Activated CD8-positive, alpha-beta memory T cell treated with anti-CD3 and anti-CD28 coated beads, Interleukin-2, amount 50 U/mL, for 24 hours (primary cell): Measurements from ENCODE around the gene PAX6.

Experiments used
- DNase-seq: peaks from one replicate; pipeline ENCODE4 v3.0.0-alpha.2; 2020; ENCODE audit errors: extremely low read depth

PAX6 gene

DNA sequence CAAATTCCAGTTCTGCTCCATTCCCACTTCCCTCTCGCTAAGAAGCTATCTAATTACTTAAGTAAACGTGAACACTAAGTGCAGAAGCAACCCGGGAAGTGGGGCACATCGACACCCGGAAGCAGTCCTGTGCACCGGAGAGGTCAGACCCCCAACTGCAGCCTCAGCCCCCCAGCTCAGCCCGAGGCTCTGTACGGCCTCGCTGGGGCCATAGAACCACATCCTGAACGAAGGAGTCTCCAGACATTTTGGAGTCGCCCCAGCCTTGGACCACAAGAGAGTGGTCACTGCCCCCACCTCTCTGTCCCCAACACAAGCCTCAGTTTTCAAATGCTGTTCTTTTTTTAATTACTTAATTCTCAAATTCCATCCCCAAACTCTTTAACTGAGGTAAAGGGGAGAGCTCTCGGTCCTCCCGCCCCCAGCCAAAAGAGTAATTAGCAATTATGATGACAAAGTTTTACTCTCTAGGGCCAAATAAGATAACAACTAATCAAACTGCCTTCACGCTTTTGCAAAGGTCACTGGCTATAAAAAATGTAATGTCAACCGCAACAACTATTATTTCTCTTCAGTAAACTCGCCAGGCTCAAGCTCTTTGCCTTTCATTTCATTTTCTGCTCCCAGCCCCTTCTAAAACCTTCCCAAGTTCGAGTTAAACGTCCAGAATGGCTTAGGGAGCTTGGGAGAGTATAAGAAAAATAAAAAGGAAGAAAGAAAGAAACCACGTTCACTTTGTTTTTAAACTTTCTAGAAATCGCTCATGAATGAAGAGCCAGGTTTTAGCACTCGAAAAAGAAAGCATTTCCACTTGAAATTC lies 2.2 kb downstream of the PAX6 start:
- DNase-seq = no peak

DNA sequence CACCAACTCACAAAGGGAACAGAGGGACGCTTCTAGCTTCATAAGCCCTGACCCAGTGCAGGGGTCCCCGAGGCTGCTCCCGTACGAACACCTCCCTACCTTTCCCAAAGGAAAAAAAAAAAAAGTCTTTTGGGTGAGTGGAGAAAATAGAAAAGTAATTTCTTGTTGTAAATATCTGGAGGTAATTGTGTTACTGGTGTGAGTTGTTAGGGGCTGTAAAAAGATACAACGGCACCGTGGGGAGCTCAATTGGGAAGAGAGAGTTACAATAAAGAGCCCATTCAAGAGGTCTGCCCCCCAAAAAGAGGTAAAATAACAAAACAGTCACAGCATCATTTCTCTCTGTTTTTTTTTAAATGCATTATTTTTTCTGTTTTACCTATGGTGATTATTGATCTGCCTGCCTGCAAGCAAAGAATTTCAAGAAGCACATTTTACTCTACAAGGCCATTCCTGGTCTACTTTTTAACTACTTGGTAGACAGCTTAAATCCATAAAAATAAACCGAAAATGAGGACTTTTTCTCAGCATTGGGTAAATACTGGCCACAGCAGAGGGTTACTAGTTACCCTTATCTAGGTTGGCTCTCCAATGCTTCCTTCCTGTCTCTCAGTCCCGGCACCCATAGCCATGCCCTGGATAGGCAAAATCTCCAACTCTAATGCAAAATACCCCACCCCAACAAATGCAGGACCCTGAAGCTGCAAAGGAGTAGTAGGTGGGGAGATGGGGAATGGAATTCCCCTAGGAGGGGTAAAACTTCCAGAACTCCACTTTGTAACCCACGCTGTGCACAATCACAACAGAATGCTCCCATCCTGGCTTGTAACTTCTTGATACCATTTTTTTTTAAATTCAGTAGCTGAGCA lies 3.1 kb downstream of the PAX6 start:
- no peak for DNase-seq

DNA sequence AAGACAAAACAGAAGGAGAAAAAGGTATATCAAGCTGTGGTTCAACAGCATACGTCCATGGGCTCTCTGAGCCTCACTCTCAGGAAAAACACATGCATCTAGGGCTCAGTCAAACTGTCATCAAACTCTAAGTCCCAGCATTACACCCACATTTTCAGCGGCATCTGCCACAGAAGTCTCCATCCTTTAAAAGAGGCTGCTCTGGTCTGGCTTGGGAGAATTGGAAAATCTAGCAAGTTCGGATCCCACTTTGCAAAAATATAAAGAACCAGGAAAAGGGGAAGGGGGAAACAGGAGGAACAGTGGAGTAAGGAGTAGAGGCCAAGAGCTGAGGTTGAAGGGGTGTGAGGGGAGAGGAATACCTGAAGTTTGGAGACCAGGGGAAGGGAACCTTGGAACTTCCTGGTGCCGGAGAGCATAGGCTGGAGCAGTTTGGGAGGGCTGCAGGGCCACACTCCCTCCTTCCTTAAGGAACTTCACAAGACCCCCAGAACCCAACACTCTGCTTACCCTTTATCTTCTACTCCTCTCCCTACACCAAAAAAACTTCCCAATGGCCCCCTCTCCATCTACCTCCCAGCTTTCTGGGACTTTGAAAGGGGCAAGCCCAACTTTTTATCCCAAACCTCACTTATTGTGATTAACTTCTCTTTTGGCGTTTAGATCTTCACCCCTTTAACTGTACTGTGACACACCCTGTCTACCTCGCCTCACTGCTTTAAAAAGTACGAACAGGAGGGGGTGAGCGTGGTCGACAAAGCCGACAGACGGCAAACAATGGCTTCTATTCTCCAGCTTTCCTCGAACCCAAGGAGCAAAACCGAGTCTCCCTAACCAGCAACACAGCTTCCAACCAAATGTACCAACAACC lies 4.0 kb downstream of the PAX6 start:
- no peak for DNase-seq

DNA sequence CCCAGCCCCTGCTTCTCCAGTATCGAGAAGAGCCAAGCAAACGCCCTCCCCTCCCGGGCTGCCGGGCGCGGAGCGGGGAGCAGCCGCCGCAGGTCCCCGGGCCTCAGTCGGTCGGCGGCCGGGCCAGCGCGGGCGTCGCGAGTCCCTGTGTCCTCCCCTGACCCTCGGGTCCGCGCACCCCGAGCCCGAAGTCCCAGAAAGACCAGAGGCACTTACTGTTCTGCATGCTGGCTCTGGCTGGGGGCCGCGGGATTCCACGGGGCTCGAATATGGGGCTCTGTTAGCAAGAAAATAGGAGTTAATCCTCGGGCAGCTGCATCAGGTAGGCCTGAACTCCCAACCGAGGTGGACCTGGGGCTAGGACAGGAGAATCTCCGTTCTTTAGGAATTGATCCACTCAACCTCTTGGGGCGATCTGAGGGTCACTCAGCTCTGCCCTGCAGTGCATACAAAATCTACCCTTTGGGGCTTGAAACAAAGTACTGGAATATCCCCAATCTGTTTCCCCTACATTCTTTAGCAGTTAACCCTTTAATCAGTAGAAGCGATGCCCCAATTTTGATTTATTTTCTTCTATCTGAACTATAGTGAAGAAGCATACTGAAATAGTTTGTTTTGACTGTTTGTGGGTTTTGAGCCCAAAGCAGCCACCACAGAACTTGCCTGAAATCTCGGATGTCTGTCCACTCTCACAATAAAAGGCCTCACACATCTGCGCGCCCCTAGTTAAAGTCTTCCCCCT lies 4.8 kb downstream of the PAX6 start:
- no peak for DNase-seq

DNA sequence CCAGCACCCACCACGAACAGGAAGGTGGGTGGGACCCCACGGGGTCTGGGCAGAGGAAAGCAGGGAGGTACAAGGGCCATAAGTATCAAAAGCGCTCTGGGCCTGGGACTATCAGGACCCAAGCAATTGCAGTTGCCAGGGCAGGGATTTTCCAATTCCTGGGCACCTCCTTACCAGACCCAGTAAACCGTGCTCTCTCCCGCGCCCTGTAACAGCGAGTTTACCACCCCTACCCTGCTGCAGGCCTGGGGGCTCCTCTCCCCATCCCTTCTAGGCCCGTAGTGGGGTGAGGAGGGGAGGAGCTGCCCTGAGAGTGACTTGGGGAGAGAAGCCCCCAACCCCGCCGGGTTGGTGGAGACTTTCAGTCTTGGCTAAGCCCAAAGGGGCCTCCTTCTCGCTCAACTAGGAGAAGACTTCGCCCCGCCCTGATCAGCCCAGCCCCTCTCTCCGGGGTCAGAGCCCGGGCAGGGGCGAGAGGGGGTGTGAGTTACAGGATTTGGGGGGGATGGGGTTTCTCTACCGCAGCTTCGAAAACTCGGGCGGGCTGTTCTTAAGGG lies 5.4 kb downstream of the PAX6 start:
- DNase-seq = no peak

DNA sequence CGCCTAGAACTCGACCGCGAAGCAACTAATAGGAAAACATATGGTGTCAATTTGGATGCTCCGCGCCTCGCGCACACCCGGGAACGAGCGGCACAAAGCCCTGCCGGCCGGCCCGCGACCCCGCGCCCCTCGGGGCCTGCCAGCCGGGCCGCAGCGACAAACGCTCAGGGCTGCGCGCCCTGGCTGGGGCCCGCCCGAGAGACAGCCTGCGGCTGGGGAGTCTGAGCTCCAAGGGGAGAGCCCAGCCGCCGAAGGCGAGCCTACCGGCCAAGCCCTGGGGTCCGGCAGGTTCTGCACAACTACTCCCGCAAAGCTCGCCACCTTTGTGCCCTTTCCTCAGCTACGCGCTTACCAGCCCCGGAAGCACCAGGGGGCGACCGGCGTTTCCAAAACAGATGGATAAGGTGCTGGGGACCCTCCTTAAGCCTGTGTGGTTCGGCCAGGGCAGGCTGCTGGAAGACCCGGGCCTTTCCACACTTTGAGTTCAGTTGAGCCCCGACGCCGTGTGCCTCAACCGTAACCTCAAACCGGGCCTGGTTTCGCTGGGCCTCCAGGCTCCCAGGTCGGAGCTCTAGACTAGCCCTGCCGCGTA lies 6.0 kb downstream of the PAX6 start:
- DNase-seq = no peak

DNA sequence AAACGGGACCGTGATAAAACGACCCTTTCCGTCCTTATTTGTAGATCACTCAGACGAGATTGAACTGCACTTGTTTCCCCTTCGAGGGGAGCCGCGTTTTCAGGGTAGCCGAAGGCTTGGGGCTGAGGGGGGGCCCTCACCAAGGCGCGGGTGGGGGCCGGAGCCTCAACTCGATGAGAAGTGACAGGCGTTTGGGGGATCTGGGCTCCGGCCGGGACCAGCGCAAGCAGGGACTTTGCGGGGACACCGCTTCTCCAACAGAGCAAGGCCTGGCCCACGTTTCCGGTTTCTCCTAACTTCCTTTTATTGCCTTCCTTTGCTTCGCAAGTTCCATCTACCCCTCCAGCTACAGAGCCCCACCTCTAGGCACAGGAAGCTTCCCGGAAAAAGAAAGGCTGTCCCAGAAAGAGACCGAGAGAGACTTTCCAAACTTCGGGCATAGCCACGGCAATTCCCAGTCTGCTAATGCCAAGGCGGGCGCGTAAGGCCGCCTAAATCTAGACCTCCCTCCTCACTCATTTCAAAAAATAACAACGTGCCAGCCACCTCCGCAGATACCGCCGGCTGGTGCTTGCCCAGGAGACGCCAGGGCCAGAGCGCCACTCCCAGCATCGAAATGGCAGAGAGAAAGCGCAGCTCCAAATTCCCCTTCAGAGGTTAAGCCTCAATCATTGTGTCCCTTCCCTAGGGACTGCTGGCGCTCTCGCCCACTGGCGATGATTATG lies 6.6 kb downstream of the PAX6 start:
- DNase-seq = no peak

DNA sequence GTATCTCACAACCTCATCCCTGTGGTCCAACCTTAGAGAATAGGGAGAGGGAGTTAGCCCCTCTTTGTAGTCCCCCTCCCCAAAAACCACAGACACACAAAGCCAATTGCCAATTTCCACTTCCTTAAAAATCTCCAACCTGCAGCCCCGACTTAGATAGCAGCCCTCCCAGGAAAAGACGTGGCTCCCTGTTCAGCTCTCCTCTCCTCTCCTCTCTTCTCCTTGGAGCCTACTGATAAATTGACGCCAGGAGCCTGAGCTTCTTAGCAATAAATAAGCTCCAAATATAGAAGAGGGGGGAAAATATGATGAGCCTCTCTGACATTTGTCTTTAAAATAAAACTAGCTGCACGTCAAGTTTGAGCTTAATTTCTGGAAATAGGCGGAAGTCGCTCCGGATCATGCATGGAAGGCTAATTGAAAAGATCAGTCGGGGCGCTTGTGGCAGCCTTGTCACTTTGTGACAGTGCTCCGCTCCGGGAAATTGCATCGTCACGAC lies 7.3 kb downstream of the PAX6 start:
- no peak for DNase-seq

DNA sequence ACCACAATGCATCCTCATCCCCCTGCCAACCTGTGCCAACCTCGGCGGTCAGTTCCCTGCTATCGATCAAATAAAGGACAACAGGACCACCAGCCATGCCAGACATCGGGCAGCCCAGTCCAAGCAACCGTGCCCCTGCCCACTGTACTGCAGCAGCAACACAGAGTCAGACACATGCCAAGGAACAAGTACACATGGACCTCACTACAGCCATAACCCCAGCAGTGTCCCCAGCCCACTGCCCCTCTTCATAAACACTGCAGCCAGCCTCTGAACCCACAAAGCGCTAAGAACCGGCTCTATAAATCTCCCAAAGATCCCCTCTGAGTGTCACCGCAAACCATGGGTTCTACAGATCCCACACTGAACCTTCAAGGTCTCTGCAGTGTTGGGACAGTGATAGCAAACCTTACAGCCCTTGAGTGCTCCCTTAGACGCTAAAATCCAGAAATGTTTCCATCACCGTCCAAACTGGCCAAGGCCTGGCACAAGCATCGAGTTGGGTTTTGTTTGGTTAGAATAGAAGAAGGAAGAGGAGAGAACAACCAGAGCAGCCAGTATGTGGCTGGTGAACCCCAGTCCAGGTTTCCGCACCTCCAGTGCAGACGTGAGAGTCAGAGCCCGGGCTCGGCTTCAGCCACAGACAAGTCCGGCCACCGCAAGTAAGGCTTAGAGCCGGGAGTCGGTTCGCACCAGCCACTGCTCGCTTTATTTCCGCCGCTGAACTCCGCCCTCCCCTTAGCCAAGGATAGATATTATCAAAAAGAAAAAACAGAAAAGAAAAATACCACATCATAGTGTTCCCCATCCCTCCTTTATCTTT lies 7.9 kb downstream of the PAX6 start:
- no peak for DNase-seq

DNA sequence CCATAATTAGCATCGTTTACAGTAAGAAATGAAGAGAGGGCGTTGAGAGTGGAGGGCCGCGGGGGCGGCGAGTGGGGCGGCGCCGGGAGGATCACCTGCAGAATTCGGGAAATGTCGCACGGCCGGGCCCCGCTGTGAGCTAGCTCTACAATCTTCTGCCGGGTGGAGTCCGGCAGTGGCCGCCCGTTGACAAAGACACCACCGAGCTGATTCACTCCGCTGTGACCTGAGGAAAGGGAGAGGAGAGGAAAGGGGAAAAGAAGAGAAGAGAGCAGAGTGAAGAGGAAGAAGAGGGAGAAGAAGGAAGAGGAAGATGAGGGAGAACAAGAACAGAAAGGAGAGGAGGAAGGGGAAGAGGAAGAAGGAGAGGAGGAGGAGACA lies 8.5 kb downstream of the PAX6 start:
- no peak for DNase-seq

DNA sequence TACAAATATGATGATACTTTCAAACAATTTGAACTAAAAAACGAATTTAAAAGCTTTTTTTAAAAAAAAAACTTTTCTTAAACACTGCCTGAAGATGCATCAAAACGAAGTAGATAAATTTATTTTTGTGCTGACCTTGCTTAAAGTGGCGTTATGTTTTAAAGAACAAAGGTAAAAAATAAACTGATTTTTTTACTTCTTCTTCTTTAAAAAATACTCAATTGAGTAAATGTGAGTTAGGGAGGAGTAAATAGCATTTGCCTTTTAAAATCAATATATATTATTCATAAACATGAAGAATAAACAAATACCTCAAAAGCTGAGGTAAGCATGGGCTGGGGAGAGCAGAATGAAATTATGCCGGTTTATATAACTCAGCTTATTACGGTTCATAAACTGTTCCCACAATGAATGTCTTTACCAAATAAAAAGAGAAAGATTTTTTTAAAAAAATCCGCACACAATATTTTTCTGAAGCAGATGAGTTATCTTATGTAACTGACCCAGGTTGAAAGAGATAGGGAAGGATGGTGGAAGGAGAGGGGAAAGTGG lies 9.0 kb downstream of the PAX6 start:
- no peak for DNase-seq

DNA sequence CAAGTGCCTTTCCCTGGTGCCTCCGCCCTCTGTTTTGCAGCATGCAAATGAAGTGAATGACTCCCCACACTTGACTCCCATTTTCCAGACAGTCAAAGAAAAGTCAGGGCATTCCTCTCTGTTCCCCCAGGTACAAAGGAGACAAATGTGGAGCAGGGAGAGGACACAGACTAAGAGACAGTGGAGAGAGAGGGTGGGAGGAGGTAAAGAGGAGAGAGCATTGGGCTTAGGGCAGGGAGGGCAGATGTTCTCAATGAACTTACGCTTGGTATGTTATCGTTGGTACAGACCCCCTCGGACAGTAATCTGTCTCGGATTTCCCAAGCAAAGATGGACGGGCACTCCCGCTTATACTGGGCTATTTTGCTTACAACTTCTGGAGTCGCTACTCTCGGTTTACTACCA lies 9.8 kb downstream of the PAX6 start:
- DNase-seq = no peak

DNA sequence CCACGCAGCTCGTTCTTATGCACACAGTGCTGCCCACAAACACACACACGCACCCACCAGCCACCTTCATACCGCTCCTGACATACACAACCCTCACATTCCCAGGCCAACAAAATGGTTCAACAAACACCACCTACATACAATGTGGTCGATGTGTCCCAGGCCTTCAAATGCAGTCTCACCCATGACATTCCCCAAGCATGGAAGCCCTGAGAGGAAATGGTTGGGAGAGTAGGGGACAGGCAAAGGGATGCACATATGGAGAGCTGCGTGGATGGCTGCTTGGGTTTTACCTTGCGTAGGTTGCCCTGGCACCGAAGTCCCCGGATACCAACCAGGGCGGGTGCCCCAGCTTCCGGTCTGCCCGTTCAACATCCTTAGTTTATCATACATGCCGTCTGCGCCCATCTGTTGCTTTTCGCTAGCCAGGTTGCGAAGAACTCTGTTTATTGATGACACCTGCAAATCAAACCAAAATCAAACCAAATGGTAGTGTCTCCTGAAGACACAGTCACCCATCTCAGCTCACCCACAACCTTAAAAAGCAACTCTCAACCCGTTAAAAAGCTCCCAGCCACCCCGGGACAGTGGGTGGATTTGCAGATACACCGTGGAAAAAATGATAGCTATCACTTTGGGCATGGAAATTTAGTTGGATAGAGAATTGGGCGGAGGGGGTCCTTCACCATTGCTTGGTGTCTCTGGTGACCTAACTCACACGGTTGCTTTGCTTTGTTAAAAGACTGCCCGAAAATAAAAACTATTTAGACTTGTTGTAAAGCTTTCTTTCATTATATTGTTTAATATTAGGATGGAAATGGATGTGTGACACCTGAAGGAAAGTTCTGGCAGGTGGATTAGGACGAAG lies 10.5 kb downstream of the PAX6 start:
- DNase-seq = no peak

DNA sequence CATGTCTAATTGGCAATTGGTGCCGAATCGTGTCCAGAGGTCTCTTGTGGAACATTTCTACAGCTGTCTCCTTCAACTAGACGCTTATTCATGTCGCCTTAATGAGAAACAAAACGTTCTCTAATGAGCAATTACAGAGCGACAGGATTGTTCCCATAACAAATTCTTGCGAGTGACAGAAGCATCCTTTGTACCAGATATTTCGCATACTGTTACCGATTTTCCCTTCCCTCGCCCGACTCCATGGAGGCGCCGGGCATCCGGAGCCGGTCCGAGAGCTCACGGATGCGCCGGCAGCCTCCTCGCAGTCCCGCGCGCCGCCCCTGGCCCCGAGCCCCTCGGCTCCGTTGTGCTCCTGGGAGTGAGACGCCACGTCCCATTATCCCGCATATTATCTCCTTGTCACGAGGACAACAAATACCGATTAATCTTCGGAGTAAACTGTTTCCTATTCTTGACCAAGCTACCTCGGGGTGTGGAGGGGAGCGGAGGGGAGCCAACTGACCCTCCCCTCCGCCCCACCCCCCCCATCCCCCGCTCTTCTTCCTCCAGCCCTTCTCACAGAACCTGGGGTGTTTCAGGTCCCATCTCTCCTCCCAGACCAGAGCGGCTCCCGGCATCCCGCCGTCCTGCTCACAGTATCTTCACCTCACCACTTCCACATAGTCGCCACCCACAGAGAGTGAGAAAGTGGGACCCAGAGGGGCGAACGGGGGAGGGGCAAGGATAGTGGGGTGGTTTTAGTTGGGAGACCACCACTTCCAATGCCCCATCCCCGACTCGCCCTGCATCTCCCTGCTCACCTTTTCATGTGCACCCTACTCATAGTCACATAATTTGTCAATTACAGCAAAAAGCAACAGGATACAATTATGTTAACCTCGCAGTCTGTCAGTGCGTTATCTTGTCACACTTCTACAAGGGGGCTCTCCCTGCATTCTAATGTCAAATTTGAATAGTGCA lies 11.4 kb downstream of the PAX6 start:
- DNase-seq = no peak

DNA sequence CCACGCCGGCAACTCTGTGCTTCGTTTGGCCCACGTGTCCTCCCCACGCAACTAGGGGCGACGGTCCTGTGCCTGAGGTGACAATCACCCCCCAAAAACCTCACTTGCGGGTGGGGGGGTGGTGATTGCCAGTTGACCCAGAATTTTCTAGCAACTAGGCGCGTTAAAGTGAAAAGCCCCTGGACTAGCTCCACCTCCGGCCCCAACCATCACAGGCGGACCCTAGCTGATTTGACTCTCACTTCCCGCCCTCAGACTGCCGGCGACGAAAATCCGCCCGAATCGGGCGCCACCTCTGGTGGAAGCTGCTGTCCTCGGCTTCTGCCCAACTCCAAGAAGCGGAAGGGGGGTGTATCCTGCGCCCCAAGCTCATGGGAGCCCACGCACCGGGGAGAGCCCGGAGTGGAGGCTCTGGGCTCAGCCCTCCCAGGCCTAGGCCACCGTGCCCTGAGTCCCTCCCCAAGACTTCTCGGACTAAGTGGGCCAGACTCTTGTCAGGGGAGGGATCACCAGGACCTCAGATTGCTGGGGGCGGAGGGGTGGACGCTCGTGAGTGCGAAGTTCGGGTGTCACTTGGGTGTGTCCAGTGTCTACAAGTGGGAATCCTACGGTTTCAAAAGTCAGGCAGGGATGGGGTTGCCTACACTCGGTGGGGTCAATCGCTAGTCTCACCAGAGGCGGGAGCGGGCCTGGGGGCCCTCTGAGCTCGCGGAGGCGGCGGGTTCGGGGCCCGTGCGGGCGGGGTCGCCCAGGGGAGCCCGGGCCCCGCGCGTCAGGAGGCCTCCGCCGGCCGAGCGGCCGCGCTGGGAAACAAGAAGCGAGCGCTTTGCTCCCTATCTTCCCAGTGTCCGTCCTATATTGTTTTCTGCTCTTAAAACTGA lies 12.3 kb downstream of the PAX6 start:
- no peak for DNase-seq
